PFSK-1 (cell line): ENCODE data around the gene TLCD2.

Experiments used
- POLR2AphosphoS5 ChIP-seq: IDR thresholded peaks from 2 replicates; pipeline ENCODE4 v1.6.1; 2012; ENCODE audit warnings: low read depth, mild to moderate bottlenecking, control low read depth, low read length, moderate library complexity
- SIN3A ChIP-seq: IDR thresholded peaks from 2 replicates; pipeline ENCODE4 v1.6.1; 2012; ENCODE audit warnings: mild to moderate bottlenecking, low read length, moderate library complexity, borderline replicate concordance; ENCODE audit not compliant: insufficient read depth
- TAF1 ChIP-seq: IDR thresholded peaks from 2 replicates; pipeline ENCODE4 v1.6.1; 2012; ENCODE audit warnings: low read length, control low read depth, borderline replicate concordance; ENCODE audit not compliant: insufficient read depth
- TF ChIP-seq, protein P1 (sequence below), 2 experiments: IDR thresholded peaks; 2 replicates each; pipeline versions ENCODE4 v1.6.1 to v1.8.0; 2011 to 2012; ENCODE audit warnings: low read depth in 2 of 2, low read length in 2 of 2, control low read depth in 1 of 2, inconsistent platforms in 1 of 2, mild to moderate bottlenecking in 1 of 2, moderate library complexity in 1 of 2; ENCODE audit not compliant: insufficient read depth in 1 of 2

DNA sequence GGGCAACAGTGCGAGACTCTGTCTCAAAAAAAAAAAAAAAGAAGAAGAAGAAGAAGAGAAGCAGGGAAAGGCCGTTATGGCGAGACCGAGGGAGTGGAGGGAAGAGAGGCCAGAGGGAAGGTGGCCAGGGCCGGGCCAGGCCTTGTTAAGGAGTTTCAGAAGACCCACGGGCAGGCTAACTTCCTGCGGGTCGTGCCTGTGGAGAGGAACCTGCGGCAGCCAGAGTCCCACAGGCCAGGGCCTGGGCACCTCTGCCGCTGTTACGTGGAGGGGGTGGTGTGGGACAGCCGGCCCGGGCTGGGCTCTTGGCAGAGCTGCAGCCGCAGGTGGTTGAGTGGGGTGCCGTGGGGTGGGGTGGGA, 19.8 kb upstream of the TLCD2 start:
- TF ChIP-seq SIN3A (no peak), TAF1 (no peak), POLR2AphosphoS5 (no peak)
- TF ChIP-seq, protein P1, sequence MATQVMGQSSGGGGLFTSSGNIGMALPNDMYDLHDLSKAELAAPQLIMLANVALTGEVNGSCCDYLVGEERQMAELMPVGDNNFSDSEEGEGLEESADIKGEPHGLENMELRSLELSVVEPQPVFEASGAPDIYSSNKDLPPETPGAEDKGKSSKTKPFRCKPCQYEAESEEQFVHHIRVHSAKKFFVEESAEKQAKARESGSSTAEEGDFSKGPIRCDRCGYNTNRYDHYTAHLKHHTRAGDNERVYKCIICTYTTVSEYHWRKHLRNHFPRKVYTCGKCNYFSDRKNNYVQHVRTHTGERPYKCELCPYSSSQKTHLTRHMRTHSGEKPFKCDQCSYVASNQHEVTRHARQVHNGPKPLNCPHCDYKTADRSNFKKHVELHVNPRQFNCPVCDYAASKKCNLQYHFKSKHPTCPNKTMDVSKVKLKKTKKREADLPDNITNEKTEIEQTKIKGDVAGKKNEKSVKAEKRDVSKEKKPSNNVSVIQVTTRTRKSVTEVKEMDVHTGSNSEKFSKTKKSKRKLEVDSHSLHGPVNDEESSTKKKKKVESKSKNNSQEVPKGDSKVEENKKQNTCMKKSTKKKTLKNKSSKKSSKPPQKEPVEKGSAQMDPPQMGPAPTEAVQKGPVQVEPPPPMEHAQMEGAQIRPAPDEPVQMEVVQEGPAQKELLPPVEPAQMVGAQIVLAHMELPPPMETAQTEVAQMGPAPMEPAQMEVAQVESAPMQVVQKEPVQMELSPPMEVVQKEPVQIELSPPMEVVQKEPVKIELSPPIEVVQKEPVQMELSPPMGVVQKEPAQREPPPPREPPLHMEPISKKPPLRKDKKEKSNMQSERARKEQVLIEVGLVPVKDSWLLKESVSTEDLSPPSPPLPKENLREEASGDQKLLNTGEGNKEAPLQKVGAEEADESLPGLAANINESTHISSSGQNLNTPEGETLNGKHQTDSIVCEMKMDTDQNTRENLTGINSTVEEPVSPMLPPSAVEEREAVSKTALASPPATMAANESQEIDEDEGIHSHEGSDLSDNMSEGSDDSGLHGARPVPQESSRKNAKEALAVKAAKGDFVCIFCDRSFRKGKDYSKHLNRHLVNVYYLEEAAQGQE (IDR thresholded peaks at IDR 0.05; ENCODE audit: insufficient read depth in 1 of 2, low read depth in 2 of 2, low read length in 2 of 2): no peak
